Ureter (tissue), 1 donor: Measurements from ENCODE around the gene C16orf89. TPM values are rescaled to one million over a fixed set of nuclear protein-coding genes. Genes with fewer than 3 reads are reported as not detected.

Source experiments
- DNase-seq: peaks from one replicate; pipeline ENCODE4 v3.0.0-alpha.2; 2020; ENCODE audit warnings: low spot score
- total RNA-seq: library from RNA; stranded (reverse); gene quantifications from one replicate; pipeline ENCODE4 v1.2.4, GENCODE V29; 2023
- donor health status: DM: yes; HTN: yes; CAD: no.

Gene C16orf89
- total RNA-seq, 1 donor from 2014 or later = 10.0 TPM

DNA sequence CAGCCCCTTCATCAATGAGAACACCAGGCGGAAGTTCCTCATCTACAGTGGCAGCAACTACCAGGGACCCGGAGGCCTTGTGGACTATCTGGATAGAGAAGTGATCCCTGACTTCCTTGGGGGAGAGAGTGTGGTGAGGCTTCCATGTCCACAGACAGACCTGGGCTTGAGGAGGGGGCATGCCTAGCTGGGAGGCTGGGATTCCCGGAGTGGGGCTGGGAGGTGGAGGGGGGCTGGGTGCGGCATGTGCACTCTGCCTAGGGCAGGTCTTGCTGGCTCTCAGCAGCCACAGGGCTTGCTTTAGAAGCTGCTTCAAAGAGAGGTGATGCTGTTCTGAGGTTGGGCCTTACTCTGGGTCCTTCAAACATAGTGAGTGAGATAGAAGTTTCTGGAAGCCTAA, 59.8 kb downstream of the C16orf89 start:
- DNase-seq = no peak

GRCh38 chr16:5004311-5004710, 61.4 kb downstream of the C16orf89 start:
- DNase-seq = no peak

GRCh38 chr16:5003828-5004227, 61.9 kb downstream of the C16orf89 start:
- no peak for DNase-seq

DNA sequence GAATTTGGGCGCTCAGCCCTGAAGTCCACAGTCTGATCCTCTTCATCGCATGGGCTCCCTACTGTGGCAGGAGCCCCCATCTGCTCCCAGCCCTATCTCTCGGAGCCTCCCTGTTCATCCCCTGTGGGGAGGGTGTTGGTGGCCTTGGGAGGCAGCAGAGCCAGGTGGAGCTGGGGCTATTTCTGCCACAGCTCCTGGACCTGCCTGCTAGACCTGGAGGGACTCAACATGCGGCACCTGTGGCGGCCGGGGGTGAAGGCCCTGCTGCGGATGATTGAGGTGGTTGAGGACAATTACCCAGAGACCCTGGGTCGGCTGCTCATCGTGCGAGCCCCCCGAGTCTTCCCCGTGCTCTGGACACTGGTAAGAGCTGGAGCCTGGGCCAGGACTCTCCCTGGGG, 62.5 kb downstream of the C16orf89 start:
- DNase-seq = no peak

- DNase-seq = no peak
Measured at GRCh38 chr16:5002699-5003143, 63.0 kb downstream of the C16orf89 start.

DNA sequence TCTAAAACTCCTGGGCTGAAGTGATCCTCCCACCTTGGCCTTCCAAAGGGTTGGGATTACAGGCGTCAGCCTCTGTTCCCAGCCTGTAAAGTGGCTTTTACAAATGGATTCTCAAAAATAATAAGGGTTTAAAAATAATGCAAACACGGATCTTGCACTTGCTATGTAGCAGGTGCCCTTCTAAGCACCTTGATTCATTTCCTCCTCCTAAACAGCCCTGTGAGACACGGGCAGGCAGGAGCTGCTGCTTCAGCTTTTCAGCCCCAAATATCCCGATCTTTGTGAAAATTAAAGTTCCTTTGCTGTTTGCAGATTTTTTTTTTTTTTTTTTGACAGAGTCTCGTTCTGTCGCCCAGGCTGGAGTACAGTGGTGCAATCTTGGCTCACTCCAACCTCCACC, 63.8 kb downstream of the C16orf89 start:
- DNase-seq = no peak

- no peak for DNase-seq
Measured at GRCh38 chr16:5001571-5001970, 64.2 kb downstream of the C16orf89 start.

DNA sequence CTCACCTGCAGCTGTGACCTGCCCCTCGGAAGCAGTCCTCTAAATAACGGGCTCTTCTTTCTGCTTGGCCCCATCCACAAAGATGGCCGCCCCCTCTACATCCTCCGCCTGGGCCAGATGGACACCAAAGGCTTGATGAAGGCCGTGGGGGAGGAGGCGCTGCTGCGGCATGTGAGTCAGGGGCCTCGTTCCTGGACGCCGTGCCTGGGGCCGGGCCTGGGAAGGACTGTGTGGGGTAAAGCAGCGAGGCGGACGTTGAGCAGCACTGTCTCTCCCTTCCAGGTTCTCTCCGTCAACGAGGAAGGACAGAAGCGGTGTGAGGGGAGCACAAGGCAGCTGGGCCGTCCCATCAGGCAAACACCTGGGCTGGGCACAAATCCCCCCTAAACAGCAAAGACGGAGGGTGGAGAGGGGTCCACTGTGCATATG, 65.2 kb downstream of the C16orf89 start:
- DNase-seq = no peak

DNA sequence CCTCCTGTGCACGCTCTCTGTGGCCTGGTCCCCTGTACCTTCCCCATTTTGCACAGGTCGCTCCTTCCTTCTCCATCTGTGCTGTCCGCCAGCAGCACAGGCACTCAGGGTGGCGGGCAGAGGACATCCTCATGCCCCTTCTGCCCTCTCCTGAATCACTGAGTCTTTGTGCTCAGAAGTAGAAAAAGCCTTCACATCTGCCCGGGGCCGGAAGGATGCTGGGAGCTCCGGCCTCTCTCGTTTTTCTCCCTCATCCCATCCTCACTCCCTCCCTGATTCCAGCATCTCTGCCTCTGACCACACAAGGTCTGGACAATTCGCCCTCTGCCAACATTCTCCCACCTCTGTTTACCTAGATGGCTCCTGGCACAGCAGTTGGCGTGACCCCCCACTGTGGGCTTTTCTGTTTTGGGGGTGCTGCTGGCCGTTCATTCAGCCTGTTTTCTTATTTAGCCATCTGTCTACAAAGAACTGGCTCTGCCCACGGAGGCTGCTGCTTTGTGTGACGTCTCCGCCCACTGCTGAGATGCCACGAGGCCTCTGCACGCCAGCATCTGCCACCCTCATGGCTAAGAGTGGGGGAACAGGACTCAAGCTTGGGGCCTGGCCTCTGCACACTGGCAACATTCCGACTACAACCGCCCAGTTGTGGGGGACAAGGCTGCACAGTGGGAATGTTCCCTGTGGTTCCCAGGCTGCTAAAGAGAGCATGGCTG, 70.9 kb downstream of the C16orf89 start:
- DNase-seq = no peak

Other genes starting within 250 kb of the C16orf89 start
- 120 TPM for gene GLYR1, start 218.7 kb downstream of the C16orf89 start, total RNA-seq
- gene UBN1, start 218.5 kb downstream of the C16orf89 start, total RNA-seq = 33.2 TPM
- gene PPL, start 128.8 kb downstream of the C16orf89 start, total RNA-seq = 108 TPM
- not detected for gene SEC14L5, start 107.6 kb downstream of the C16orf89 start, total RNA-seq
- gene NAGPA, start 32.0 kb downstream of the C16orf89 start, total RNA-seq = 9.0 TPM
- gene ALG1, start 5.9 kb upstream of the C16orf89 start, total RNA-seq = 27.0 TPM
- 15.4 TPM for gene EEF2KMT, start 31.8 kb upstream of the C16orf89 start, total RNA-seq